BLaER1 treated with 17β-estradiol and CSF1 and Interleukin-3, amounts not matched to agents 10 nM and 100 nM (cell line): ENCODE results near the gene MMP25.

ENCODE experiments used
- H3K27ac ChIP-seq, 11 experiments: shearing (Covaris generic); formaldehyde crosslinking; 2 replicates each; pipeline ENCODE4 v1.8.1; 2022
- H3K27me3 ChIP-seq, 11 experiments: shearing (Covaris generic); formaldehyde crosslinking; 2 replicates each; pipeline ENCODE4 v1.8.1; 2022
- H3K36me3 ChIP-seq, 11 experiments: shearing (Covaris generic); formaldehyde crosslinking; 2 replicates each; pipeline ENCODE4 v1.8.1; 2022
- H3K4me1 ChIP-seq, 10 experiments: shearing (Covaris generic); formaldehyde crosslinking; 2 replicates each; pipeline ENCODE4 v1.8.1; 2022
- H3K4me2 ChIP-seq, 11 experiments: shearing (Covaris generic); formaldehyde crosslinking; 2 replicates each; pipeline ENCODE4 v1.8.1; 2022
- H3K4me3 ChIP-seq, 10 experiments: shearing (Covaris generic); formaldehyde crosslinking; 2 replicates each; pipeline ENCODE4 v1.8.1; 2022
- H3K9ac ChIP-seq, 11 experiments: shearing (Covaris generic); formaldehyde crosslinking; 2 replicates each; pipeline ENCODE4 v1.8.1; 2022
- H3K9me3 ChIP-seq, 11 experiments: shearing (Covaris generic); formaldehyde crosslinking; replicated peaks in 1 of 11; 2 replicates each; pipeline ENCODE4 v1.8.1; 2022
- H4K20me1 ChIP-seq, 11 experiments: shearing (Covaris generic); formaldehyde crosslinking; 2 replicates each; pipeline ENCODE4 v1.8.1; 2022
- Cebpa-rat ChIP-seq, 11 experiments: shearing (Covaris generic); IDR thresholded peaks; 2 replicates each; pipeline ENCODE4 v1.8.1; 2022

Gene MMP25

GRCh38 chr16:3101018-3101840 is 54.9 kb downstream of the MMP25 start:
- H3K9ac ChIP-seq = peak overlapping the region; percentile 45 to 77 (median 66); a peak in 19 of 22 replicates
- peaks cover 45 to 93% (median 84%) of the 10 kb centered on the region in 10 experiments for H3K4me1 ChIP-seq
- peak overlapping the region in 9 of 10 experiments; percentile 30 to 58 (median 43); a peak in 17 of 20 replicates for H3K4me3 ChIP-seq
- H3K9me3 ChIP-seq = no peaks in the 10 kb centered on the region
- no peaks in the 10 kb centered on the region for H4K20me1 ChIP-seq
- peak overlapping the region; percentile 35 to 83 (median 69); a peak in 21 of 22 replicates for H3K27ac ChIP-seq
- H3K27me3 ChIP-seq = no peaks in the 10 kb centered on the region
- H3K4me2 ChIP-seq = peak overlapping the region; percentile 69 to 91 (median 85)
- no peaks in the 10 kb centered on the region for H3K36me3 ChIP-seq
- no peak for TF ChIP-seq Cebpa-rat (IDR thresholded peaks at IDR 0.05)

- H3K36me3 ChIP-seq = no peaks in the 10 kb centered on the region
- no peak for TF ChIP-seq Cebpa-rat (IDR thresholded peaks at IDR 0.05)
- peak overlapping the region; percentile 35 to 83 (median 69); a peak in 21 of 22 replicates for H3K27ac ChIP-seq
- peaks cover 46 to 90% (median 82%) of the 10 kb centered on the region in 10 experiments for H3K4me1 ChIP-seq
- peak overlapping the region; percentile 69 to 91 (median 85) for H3K4me2 ChIP-seq
- H3K9me3 ChIP-seq = no peaks in the 10 kb centered on the region
- peak overlapping the region; percentile 30 to 58 (median 42); a peak in 19 of 20 replicates for H3K4me3 ChIP-seq
- H3K27me3 ChIP-seq = no peaks in the 10 kb centered on the region
- H4K20me1 ChIP-seq = no peaks in the 10 kb centered on the region
- peak overlapping the region; percentile 45 to 77 (median 66) for H3K9ac ChIP-seq
These were observed 55.6 kb downstream of the MMP25 start for GRCh38 chr16:3101841-3102470.

- H3K27ac ChIP-seq = peak overlapping the region; percentile 71 to 82 (median 80)
- H3K4me3 ChIP-seq = peak overlapping the region; percentile 60 to 78 (median 66)
- H3K4me2 ChIP-seq = peak overlapping the region; percentile 92 to 99 (median 97)
- H3K4me1 ChIP-seq = peaks cover 37 to 55% (median 48%) of the 10 kb centered on the region in 10 experiments
- peak overlapping the region; percentile 74 to 84 (median 81) for H3K9ac ChIP-seq
- peaks cover 3 to 20% (median 11%) of the 10 kb centered on the region in 11 experiments for H3K27me3 ChIP-seq
- no peak for TF ChIP-seq Cebpa-rat (IDR thresholded peaks at IDR 0.05)
- H4K20me1 ChIP-seq = no peaks in the 10 kb centered on the region
- H3K36me3 ChIP-seq = no peaks in the 10 kb centered on the region
- no peaks in the 10 kb centered on the region for H3K9me3 ChIP-seq
These were observed 60.0 kb downstream of the MMP25 start for GRCh38 chr16:3106205-3106928.
